ENCODE measurements around the gene RAB6A.
"Not testable (repeated sequence)": the region's sequence is repeated elsewhere in the genome, so short reads cannot be mapped to it uniquely, and the experiment has no call there.

The RAB6A gene

GRCh38 chr11:73762732-73763131, 1.9 kb upstream of the RAB6A start:
- DNase-seq (ENCODE audit: low read depth in 2 of 2): no peak

- DNase-seq (ENCODE audit: low read depth in 2 of 2): no peak
Measured at GRCh38 chr11:73761403-73761945, 600 bp upstream of the RAB6A start.

GRCh38 chr11:73760135-73760678, 667 bp downstream of the RAB6A start:
- DNase-seq (ENCODE audit: low read depth in 2 of 2): no peak

- no peak for DNase-seq (ENCODE audit: low read depth in 2 of 2)
Measured at GRCh38 chr11:73759610-73760134, 1.2 kb downstream of the RAB6A start.

GRCh38 chr11:73758451-73758850, 2.4 kb downstream of the RAB6A start:
- DNase-seq (ENCODE audit: low read depth in 2 of 2): no peak

- DNase-seq (ENCODE audit: low read depth in 2 of 2): no peak
Measured at GRCh38 chr11:73757598-73757997, 3.3 kb downstream of the RAB6A start.

- DNase-seq (ENCODE audit: low read depth in 2 of 2): no peak
Measured at GRCh38 chr11:73755670-73756069, 5.2 kb downstream of the RAB6A start.

GRCh38 chr11:73753938-73754337, 6.9 kb downstream of the RAB6A start:
- no peak for DNase-seq (ENCODE audit: low read depth in 2 of 2)

GRCh38 chr11:73752903-73753302, 8.0 kb downstream of the RAB6A start:
- DNase-seq (ENCODE audit: low read depth in 2 of 2): no peak

- DNase-seq (ENCODE audit: low read depth in 2 of 2): no peak
Measured at GRCh38 chr11:73752216-73752867, 8.5 kb downstream of the RAB6A start.

- DNase-seq (ENCODE audit: low read depth in 2 of 2): not testable (repeated sequence)
Measured at GRCh38 chr11:73750862-73751261, 10.0 kb downstream of the RAB6A start.

- DNase-seq (ENCODE audit: low read depth in 2 of 2): no peak
Measured at GRCh38 chr11:73750228-73750627, 10.6 kb downstream of the RAB6A start.

GRCh38 chr11:73749118-73749517, 11.8 kb downstream of the RAB6A start:
- no peak for DNase-seq (ENCODE audit: low read depth in 2 of 2)

GRCh38 chr11:73748300-73748699, 12.6 kb downstream of the RAB6A start:
- no peak for DNase-seq (ENCODE audit: low read depth in 2 of 2)

- no peak for DNase-seq (ENCODE audit: low read depth in 2 of 2)
Measured at GRCh38 chr11:73747762-73748161, 13.1 kb downstream of the RAB6A start.

- DNase-seq (ENCODE audit: low read depth in 2 of 2): no peak
Measured at GRCh38 chr11:73746701-73747100, 14.2 kb downstream of the RAB6A start.

GRCh38 chr11:73743045-73743444, 17.8 kb downstream of the RAB6A start:
- DNase-seq (ENCODE audit: low read depth in 2 of 2): no peak

GRCh38 chr11:73735959-73736358, 24.9 kb downstream of the RAB6A start:
- DNase-seq (ENCODE audit: low read depth in 2 of 2): not testable (repeated sequence)

GRCh38 chr11:73734993-73735392, 25.9 kb downstream of the RAB6A start:
- DNase-seq (ENCODE audit: low read depth in 2 of 2): no peak

- not testable (repeated sequence) for DNase-seq (ENCODE audit: low read depth in 2 of 2)
Measured at GRCh38 chr11:73734011-73734410, 26.9 kb downstream of the RAB6A start.

- DNase-seq (ENCODE audit: low read depth in 2 of 2): not testable (repeated sequence)
Measured at GRCh38 chr11:73732936-73733335, 27.9 kb downstream of the RAB6A start.

- peak in 1 of 2 donors; percentile 4 for DNase-seq (ENCODE audit: low read depth in 2 of 2)
Measured at GRCh38 chr11:73729594-73730206, 31.2 kb downstream of the RAB6A start.

- DNase-seq (ENCODE audit: low read depth in 2 of 2): no peak
Measured at GRCh38 chr11:73728000-73728399, 32.9 kb downstream of the RAB6A start.
